ENCODE data around the gene CAMK1D. TPM values are rescaled to one million over a fixed set of nuclear protein-coding genes. Genes with fewer than 3 reads are reported as not detected.

Gene CAMK1D
- 5.7 to 7.9 TPM (median 7.1 TPM) in 5 replicates for total RNA-seq (2022; extraction: Qiagen RNA extraction)

GRCh38 chr10:12348870-12349628 lies at the start of gene CAMK1D:
CAMK1D (plus strand) TSS chr10:12349547.

Other genes starting within 250 kb of the CAMK1D start
- gene SEC61A2, start 219.9 kb upstream of the CAMK1D start, total RNA-seq (2022; extraction: Qiagen RNA extraction): 11.4 to 13.0 TPM (median 12.6 TPM) in 5 replicates
- gene NUDT5, start 153.7 kb upstream of the CAMK1D start, total RNA-seq (2022; extraction: Qiagen RNA extraction): 124 to 167 TPM (median 132 TPM) in 5 replicates
- gene CDC123, start 153.4 kb upstream of the CAMK1D start, total RNA-seq (2022; extraction: Qiagen RNA extraction): 120 to 192 TPM (median 128 TPM) in 5 replicates